NCI-H526 (cell line): ENCODE results near the gene SLC25A47.

Experiments used
- DNase-seq, 2 experiments: peaks; one replicate each; lab custom pipeline; 2025; lab: John Stamatoyannopoulos, UW

The SLC25A47 gene

GRCh38 chr14:100375963-100376735, 53.0 kb downstream of the SLC25A47 start, which contains the start of gene WDR25:
Gene WDR25 (plus strand): TSS chr14:100376485.
- peak; percentile 80 to 97 for DNase-seq

GRCh38 chr14:100376751-100377171, 53.6 kb downstream of the SLC25A47 start:
- no peak for DNase-seq
